PC-3 (cell line): ENCODE measurements around the gene NCEH1. TPM values are rescaled to one million over a fixed set of nuclear protein-coding genes. Genes with fewer than 3 reads are reported as not detected.

Experiments used
- ATAC-seq: fragments of 200-7000 bp; cut with Tn5 transposase; 2 replicates; pipeline ENCODE4 v1.9.1; 2020; ENCODE audit warnings: mild to moderate bottlenecking, moderate library complexity
- BruUV-seq: library from RNA; stranded (reverse); fragments of 400-500 nt; replicated peaks from 2 replicates; lab custom pipeline; 2021; lab: Mats Ljungman, UMichigan
- CTCF ChIA-PET: fragments of 300-600 bp; sonication (Branson Sonifier 250); formaldehyde crosslinking; loops from one replicate; lab custom pipeline; 2022; ENCODE audit warnings: antibody characterized with exemption; lab: Charles Lee
- POLR2A ChIA-PET: fragments of 300-600 bp; sonication (Branson Sonifier 250); formaldehyde crosslinking; loops from one replicate; lab custom pipeline; 2022; ENCODE audit warnings: antibody characterized with exemption; ENCODE audit not compliant: unreplicated experiment; lab: Charles Lee
- DNase-seq: peaks from one replicate; pipeline ENCODE4 v3.0.0-alpha.2; 2015
- H2AFZ ChIP-seq: fragments of 300-600 bp; sonication (generic); 2 replicates; pipeline ENCODE4 v1.6.0; 2016; ENCODE audit warnings: antibody characterized with exemption, low read length
- H3F3A ChIP-seq: fragments of 300-600 bp; sonication (generic); one replicate; pipeline ENCODE4 v1.6.0; 2017; ENCODE audit warnings: antibody characterized with exemption, low read length, control low read depth, mild to moderate bottlenecking; ENCODE audit not compliant: unreplicated experiment
- H3K27ac ChIP-seq: fragments of 300-600 bp; sonication (generic); 2 replicates; pipeline ENCODE4 v1.5.1; 2016; ENCODE audit warnings: mild to moderate bottlenecking, low read length
- H3K27me3 ChIP-seq: fragments of 300-600 bp; sonication (generic); 2 replicates; pipeline ENCODE4 v1.6.1; 2016; ENCODE audit warnings: low read length, mixed read lengths
- H3K36me3 ChIP-seq: fragments of 300-600 bp; sonication (generic); 2 replicates; pipeline ENCODE4 v1.6.1; 2016; ENCODE audit warnings: low read depth, mixed run types, low read length, mixed read lengths
- H3K4me1 ChIP-seq: fragments of 300-600 bp; sonication (generic); 2 replicates; pipeline ENCODE4 v1.5.1; 2016; ENCODE audit warnings: low read length; ENCODE audit not compliant: insufficient read depth
- H3K4me2 ChIP-seq: fragments of 300-600 bp; sonication (generic); 2 replicates; pipeline ENCODE4 v1.6.0; 2016; ENCODE audit warnings: low read length
- H3K4me3 ChIP-seq: fragments of 300-600 bp; sonication (generic); 2 replicates; pipeline ENCODE4 v1.5.1; 2016; ENCODE audit warnings: mild to moderate bottlenecking, low read length, mixed read lengths
- H3K79me2 ChIP-seq: fragments of 300-600 bp; sonication (generic); 2 replicates; pipeline ENCODE4 v1.6.1; 2017; ENCODE audit warnings: low read length, mixed read lengths
- H3K9ac ChIP-seq: fragments of 300-600 bp; sonication (generic); 2 replicates; pipeline ENCODE4 v1.6.0; 2016; ENCODE audit warnings: mild to moderate bottlenecking, low read length
- H3K9me2 ChIP-seq: fragments of 300-600 bp; sonication (generic); replicated peaks from 2 replicates; pipeline ENCODE4 v1.6.1; 2016; ENCODE audit warnings: mixed run types, low read length, mixed read lengths
- H3K9me3 ChIP-seq: fragments of 300-600 bp; sonication (generic); 2 replicates; pipeline ENCODE4 v1.6.1; 2016; ENCODE audit warnings: low read length, mixed read lengths
- H4K20me1 ChIP-seq: fragments of 300-600 bp; sonication (generic); 2 replicates; pipeline ENCODE4 v1.6.1; 2016; ENCODE audit warnings: low read length, mixed read lengths
- EZH2 ChIP-seq: fragments of 300-600 bp; sonication (generic); IDR thresholded peaks from one replicate; pipeline ENCODE4 v1.6.1; 2017; ENCODE audit warnings: antibody characterized with exemption, mild to moderate bottlenecking, low read length; ENCODE audit not compliant: unreplicated experiment
- EZH2phosphoT487 ChIP-seq: fragments of 300-600 bp; sonication (generic); IDR thresholded peaks from 2 replicates; pipeline ENCODE4 v1.6.1; 2018; ENCODE audit warnings: mild to moderate bottlenecking, antibody characterized with exemption, low read length, borderline replicate concordance
- intact Hi-C: fragments of 100-400 bp; cut with micrococcal nuclease; formaldehyde crosslinking; loops from 2 replicates; pipeline ENCODE4 v1.9.0; 2023
- total RNA-seq: library from RNA; depleted of rRNA; stranded (reverse); fragments of >200 nt; gene quantifications from 2 replicates; pipeline ENCODE4 v1.2.3, GENCODE V29; 2014
- TF ChIP-seq, protein P1 (sequence below): fragments of 300-600 bp; sonication (generic); conservative IDR thresholded peaks from 2 replicates; pipeline ENCODE4 v1.5.1; 2017; ENCODE audit warnings: antibody characterized with exemption, low read depth, mild to moderate bottlenecking, low read length

NCEH1 gene
- total RNA-seq, 1 experiment from 2014 or later = 28.2 TPM

GRCh38 chr3:172614340-172615274, 96.3 kb downstream of the NCEH1 start:
- H3K9me3 ChIP-seq = no peaks in the 10 kb centered on the region
- no peaks in the 10 kb centered on the region for H3F3A ChIP-seq
- no peaks in the 10 kb centered on the region for H4K20me1 ChIP-seq
- H3K27ac ChIP-seq = no peak overlapping the region
- TF ChIP-seq, protein P1, sequence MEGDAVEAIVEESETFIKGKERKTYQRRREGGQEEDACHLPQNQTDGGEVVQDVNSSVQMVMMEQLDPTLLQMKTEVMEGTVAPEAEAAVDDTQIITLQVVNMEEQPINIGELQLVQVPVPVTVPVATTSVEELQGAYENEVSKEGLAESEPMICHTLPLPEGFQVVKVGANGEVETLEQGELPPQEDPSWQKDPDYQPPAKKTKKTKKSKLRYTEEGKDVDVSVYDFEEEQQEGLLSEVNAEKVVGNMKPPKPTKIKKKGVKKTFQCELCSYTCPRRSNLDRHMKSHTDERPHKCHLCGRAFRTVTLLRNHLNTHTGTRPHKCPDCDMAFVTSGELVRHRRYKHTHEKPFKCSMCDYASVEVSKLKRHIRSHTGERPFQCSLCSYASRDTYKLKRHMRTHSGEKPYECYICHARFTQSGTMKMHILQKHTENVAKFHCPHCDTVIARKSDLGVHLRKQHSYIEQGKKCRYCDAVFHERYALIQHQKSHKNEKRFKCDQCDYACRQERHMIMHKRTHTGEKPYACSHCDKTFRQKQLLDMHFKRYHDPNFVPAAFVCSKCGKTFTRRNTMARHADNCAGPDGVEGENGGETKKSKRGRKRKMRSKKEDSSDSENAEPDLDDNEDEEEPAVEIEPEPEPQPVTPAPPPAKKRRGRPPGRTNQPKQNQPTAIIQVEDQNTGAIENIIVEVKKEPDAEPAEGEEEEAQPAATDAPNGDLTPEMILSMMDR = no peak
- no peak for TF ChIP-seq EZH2
- no peak for TF ChIP-seq EZH2phosphoT487
- H3K4me1 ChIP-seq = no peaks in the 10 kb centered on the region
- H3K4me2 ChIP-seq = no peak overlapping the region
- no peak overlapping the region for H3K9ac ChIP-seq
- BruUV-seq = no TSS peak
- no peaks in the 10 kb centered on the region for H3K36me3 ChIP-seq
- ATAC-seq (no peak), DNase-seq (no peak)
- CTCF ChIA-PET = interaction anchor here (0.5 kb wide), 1 partner anchor 54 kb away, joined by 7 read pairs; no protein-coding TSS in a partner anchor
- H3K4me3 ChIP-seq = no peak overlapping the region
- POLR2A ChIA-PET = no interaction called here
- intact Hi-C loops = no loop called here
- no peak overlapping the region for H2AFZ ChIP-seq
- H3K79me2 ChIP-seq = no peaks in the 10 kb centered on the region
- no peaks in the 10 kb centered on the region for H3K9me2 ChIP-seq
- H3K27me3 ChIP-seq = no peaks in the 10 kb centered on the region

- Histone ChIP-seq H3K27ac (no peak overlapping the region), H3F3A (no peaks in the 10 kb centered on the region), H3K4me3 (no peak overlapping the region), H3K9ac (no peak overlapping the region), H3K4me2 (no peak overlapping the region), H3K36me3 (no peaks in the 10 kb centered on the region), H4K20me1 (no peaks in the 10 kb centered on the region), H3K9me2 (no peaks in the 10 kb centered on the region), H3K79me2 (no peaks in the 10 kb centered on the region), H3K4me1 (no peaks in the 10 kb centered on the region), H3K9me3 (no peaks in the 10 kb centered on the region), H3K27me3 (no peaks in the 10 kb centered on the region), H2AFZ (no peak overlapping the region)
- ChIA-PET POLR2A (no interaction called here), CTCF (interaction anchor here (0.5 to 1.2 kb wide), 2 partner anchors 9 to 55 kb away, joined by 7 to 9 read pairs; no protein-coding TSS in a partner anchor)
- DNase-seq (no peak), ATAC-seq (no peak)
- intact Hi-C loops = no loop called here
- TF ChIP-seq EZH2 (no peak), EZH2phosphoT487 (no peak)
- TF ChIP-seq, protein P1 = no peak
- no TSS peak for BruUV-seq
Measured at GRCh38 chr3:172613845-172614244, 97.0 kb downstream of the NCEH1 start.
